NCI-H748 (cell line): ENCODE results near the gene TUBB2A.
"Not testable (repeated sequence)": the region's sequence is repeated elsewhere in the genome, so short reads cannot be mapped to it uniquely, and the experiment has no call there.

ENCODE experiments used
- DNase-seq: peaks from one replicate; lab custom pipeline; 2025; ENCODE audit not compliant: unreplicated experiment; lab: John Stamatoyannopoulos, UW

Gene TUBB2A

DNA sequence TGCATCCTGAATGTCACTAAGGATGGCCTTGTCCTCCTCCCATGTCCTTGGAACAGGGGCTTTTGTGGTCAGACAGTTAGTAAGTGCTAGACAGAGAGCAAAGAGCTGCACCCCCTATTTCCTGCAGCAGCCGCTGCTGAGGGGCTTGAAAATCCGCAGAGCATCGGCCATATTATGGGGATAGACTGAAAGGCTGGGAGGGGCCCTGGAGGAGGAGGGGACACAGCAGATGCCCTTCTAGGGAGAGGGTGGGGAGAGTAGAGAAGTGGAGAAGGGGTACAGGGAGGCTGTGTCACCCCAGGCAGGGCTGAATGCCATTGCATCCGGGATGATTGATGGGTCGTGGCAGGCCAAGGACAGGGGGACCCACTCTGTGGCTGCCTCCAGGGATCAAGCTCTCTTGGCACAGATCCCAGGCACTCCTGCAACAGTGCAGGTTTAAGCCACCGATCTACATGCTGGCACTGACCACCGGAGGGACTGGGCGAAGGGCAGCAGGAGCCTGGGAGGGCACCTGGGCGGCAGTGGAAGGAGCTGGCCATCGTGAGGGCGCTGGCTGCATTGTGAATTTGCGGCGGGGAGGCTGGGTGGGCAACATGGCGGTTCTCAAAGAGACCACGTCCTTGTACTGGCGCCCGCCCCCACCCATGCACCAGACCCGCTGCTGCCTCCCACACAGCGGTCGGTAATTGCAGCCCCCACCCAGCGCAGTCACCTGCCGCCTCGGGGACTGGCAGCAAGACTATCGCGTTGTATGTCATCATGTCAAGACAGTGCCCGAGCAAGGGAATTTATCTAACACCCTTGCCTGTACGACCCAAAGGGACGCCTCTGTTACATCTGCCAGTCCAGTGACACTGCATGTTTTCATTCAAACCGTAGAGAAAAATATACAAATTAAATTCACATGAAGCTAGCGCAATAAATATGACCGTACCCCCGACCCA lies 887 bp downstream of the TUBB2A start:
- peak; percentile 59 for DNase-seq

GRCh38 chr6:3155416-3155815 lies 1.9 kb downstream of the TUBB2A start:
- DNase-seq, result not testable (repeated sequence)

DNA sequence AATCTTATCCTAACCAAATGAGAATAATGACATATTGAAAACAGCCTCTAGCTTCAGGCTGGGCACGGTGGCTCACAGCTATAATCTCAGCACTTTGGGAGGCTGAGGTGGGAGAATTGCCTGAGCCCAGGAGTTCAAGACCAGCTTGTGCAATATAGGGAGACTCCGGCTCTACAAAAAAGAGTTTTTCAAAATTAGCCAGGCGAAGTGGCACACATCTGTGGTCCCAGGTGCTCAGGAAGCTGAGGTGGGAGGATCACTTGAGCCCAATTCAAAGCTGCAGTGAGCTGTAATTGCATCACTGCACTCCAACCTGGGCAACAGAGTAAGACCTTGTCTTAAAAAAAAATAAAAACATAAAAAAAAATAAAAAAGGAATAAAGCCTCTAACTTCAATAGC lies 4.7 kb downstream of the TUBB2A start:
- no peak for DNase-seq

DNA sequence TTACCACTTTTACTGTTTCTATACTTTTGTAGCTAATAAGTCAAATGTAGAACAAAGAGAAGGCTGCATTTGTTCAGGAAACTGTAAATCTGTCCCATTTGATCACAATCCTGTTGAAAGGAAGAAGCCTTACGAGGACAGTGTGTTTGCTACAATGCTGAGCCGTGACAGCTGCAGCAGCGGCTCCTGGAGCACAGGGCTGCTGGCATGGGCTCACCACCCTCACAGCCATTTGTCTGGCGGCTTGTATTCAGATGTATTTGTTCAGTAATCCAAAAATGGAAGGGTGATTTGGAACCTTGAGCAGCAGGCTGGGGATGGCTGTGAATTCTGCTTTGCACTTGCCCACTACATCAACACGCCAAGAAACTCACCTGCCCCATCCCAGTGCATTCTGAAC lies 5.7 kb downstream of the TUBB2A start:
- peak; percentile 37 for DNase-seq

DNA sequence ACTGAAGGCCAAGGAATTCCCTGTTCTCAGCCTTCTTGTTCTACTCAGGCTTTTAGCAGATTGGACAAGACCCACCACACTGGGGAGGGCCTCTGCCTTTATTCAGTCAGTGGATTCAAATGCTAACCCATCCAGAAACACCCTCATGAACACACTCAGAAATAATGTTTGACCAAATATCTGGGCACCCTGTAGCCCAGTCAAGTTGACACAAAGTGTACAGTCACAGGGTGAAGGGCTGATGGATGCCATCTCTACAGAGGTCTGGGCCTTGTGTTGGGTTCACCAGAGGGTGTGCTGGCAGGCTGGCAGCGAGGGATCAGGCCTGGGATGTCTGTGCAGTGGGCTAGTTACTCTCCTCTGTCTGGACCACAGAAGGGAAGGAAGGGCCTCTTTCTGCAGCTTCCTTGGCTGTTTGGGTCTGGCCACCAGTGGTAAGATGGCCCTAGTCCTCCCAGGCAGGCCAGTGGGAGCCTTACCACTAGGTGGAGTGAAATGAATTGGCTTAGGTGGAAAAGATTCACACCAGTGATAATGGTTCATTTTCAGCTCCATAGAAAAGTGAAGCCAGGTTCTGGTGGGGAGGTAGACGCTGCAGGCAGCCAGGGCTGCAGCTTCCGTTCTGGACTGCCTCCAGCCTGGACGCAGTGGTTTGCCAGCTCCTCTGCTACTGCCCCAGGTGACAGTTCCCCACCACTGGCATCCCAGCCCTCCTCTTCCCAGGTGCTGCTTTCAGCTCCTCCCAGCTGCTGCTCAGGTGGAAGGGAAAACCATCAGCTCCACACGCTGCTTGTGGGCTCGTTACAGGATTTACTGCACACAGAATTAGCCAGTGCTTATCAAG lies 9.2 kb downstream of the TUBB2A start:
- no peak for DNase-seq

DNA sequence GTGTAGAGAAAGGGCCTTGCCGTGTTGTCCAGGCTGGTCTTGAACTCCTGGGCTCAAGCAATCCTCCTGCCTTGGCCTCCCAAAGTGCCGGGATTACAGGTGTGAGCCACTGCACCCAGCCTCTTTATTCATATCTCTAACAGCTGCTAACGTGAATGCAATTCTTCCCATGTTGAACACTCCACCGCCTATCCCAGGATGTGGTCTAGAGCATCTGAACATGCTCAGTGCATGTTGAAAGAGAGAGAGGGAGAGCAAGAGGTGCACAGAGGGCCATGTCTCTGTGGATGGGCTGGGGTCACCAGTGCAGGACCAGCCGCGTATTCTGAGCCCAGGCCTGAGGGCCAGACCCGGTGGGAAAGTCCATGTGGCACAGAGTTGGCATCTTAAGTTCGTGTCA lies 12.8 kb downstream of the TUBB2A start:
- no peak for DNase-seq

DNA sequence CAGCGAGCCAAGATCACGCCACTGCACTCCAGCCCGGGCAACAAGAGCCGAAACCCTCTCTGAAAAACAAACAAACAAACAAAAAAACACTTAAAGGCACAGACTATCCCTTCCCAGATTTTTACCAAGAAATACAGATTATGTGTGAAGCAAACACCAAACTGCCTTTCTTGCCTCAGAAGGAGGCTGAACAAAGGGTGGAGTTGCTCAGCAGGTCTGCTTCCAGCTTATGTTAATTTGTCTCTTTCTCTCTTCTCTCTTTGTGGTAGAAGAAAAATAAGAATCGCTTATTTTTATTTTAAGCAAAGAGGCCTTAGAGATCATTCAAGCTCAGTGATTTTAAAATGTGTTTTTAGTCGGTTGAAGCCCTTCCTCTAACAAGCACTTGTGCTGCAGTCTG lies 14.2 kb downstream of the TUBB2A start:
- no peak for DNase-seq

GRCh38 chr6:3142536-3142935 lies 14.8 kb downstream of the TUBB2A start:
- no peak for DNase-seq

DNA sequence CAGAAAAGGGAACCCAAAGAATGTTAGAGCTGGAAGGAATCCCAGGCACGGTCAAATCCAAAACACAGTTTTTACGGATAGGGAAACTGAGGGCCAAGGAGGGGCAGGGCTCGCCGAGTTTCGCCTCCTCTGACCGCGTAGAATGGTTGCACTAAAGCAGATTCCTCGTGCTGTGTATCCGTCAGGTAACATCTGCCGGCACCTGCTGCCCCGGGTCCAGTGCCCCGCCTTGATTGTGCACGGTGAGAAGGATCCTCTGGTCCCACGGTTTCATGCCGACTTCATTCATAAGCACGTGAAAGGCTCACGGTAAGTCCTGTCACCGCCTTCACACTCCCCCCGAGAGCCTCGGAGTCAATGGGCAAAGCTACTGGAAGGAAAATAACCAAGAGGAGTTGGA lies 17.1 kb downstream of the TUBB2A start:
- DNase-seq, result no peak

DNA sequence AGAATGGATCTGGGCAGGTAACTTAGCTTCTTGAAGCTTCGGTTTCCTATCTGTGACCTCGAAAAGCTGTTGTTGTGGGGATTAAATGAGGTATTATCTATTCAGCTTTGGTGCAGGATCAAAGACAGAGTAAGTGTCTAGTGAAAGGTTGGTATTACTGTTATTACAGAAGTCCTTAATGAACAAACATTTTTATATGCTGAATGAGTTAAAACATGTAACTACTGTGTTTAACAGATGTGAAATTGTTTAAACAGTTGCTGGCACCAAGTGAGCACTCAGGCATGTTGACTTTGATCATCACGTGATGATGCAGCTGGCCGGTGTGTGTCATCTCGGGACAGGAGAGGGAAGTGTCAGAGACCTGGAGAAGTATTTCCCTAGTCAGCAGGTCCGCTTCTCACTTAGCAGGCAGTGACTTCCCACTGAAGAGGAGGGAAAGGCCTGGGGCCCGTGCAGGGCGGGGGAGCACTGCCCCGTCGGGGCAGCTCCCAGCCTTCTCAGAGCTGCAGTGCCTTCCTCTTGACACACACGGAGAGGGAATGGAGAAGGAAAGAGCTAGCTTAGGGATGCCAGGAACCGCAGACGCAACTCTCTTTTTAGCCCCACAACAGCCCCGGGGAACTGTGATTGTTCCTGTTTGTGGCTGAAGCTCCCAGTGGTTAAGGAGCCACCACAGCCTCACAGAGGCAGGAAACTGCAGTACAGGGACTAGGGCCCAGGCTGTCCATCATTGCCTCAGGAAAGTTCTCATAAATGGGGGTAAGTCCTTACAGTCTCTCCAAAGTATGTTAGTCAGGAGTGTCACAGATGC lies 18.0 kb downstream of the TUBB2A start:
- DNase-seq, result peak; percentile 92

- peak; percentile 24 for DNase-seq
Observed at GRCh38 chr6:3138341-3138740, 19.0 kb downstream of the TUBB2A start.

DNA sequence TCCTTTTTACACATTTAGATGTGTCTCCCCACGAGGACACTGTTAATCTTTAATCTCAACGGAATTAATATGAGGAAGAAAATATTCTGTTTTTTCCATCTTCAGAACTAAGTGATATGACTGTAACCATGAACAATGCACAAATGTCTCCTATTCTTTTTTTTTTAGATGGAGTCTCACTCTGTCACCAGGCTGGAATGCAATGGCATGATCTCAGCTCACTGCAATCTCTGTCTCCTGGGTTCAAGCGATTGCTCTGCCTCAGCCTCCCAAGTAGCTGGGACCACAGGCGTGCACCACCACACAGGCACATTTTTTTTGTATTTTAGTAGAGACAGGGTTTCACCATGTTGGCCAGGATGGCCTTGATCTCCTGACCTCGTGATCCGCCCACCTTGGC lies 19.5 kb downstream of the TUBB2A start:
- not testable (repeated sequence) for DNase-seq

- DNase-seq, result no peak
Observed at GRCh38 chr6:3137057-3137777, 20.1 kb downstream of the TUBB2A start.

GRCh38 chr6:3136292-3137011 lies 20.9 kb downstream of the TUBB2A start:
- DNase-seq, result no peak

DNA sequence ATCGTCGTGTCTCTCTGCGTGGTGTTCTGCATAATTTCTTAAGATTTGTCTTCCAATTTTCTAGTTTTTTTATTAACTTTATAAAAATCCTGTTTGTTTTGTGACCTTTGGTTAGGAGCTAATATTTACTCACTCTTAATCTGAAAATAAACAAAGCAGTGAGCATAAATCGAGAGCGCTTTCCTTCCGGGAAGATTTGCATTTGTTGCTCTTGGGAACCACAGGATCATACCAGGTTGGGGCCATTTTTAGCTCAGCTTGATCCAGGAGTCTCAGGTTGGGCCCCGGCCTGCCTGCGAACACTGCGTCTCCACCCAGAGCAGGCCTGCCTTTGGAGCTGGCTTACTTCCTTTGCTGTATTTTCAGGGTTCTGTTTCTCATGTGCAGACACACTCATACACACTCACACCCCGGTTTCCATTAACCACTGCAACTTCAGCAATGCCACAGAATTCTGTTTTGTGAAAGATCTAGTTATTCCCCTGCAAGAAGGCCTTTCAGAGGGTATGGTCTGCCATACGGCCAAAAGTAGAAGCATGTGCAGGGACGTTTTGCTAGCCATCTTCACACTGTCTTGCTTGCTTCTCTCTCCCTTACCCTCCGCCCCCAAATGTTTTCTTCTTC lies 21.6 kb downstream of the TUBB2A start:
- DNase-seq, result no peak

GRCh38 chr6:3133515-3133914 lies 23.8 kb downstream of the TUBB2A start:
- no peak for DNase-seq

DNA sequence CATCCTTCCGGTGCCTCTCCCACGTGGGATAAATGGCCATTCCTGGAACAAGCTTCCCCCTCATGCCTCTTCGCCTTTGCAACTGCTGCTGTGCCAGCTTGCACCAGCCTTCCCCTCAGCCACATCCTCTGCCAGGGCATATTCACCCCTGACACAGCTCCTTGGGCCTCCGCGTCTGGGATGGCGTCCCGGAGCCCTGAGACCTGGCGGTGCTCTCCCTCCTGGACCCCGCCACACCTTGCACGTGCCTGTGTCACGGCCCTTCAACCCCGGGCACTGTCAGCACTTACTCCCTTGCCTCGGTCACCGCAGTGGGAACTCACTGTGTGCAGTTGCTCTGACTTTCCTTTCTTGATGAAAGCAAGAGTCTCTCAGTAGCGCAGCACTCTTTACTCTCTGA lies 25.6 kb downstream of the TUBB2A start:
- no peak for DNase-seq

DNA sequence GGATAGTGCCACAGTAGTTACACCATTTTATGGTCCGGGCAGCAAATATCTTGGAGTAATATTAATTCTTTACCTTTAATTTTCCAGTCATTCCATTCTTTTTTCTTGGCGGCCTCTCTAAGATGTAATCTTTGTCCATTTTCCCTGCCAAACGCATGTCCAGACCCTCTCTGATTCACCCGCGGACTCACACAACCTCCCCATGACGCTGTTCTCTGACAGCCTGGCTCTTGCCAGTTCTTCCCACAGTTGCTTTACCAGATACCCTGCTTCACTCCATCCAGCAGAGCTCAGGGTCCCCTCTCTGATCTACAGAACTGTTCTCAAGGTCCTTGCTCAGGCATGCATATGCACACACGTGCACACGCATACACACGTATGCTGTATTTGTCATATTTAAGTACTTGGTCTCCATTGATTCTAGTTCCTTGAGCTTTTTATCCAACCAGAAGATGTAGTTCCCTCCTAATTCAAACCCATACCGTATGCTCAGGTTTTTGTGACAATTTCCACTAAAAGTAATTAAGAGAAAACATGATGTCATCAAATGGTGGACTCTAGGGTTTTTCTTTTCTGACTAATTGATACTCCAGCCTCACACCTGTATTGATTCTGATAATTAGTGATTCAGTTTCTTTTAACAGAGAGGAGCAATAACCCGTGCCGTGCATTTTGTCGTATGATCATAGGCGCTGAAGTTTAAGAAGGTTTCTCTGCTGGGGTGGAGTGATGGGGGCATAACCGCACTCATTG lies 28.8 kb downstream of the TUBB2A start:
- DNase-seq, result no peak

GRCh38 chr6:3125815-3126214 lies 31.5 kb downstream of the TUBB2A start:
- DNase-seq, result no peak
